ENCODE data around the gene GPBP1L1. TPM values are rescaled to one million over a fixed set of nuclear protein-coding genes. Genes with fewer than 3 reads are reported as not detected.

The GPBP1L1 gene
- polyA plus RNA-seq, 1 donor from 2014 or later = 55.1 TPM

DNA sequence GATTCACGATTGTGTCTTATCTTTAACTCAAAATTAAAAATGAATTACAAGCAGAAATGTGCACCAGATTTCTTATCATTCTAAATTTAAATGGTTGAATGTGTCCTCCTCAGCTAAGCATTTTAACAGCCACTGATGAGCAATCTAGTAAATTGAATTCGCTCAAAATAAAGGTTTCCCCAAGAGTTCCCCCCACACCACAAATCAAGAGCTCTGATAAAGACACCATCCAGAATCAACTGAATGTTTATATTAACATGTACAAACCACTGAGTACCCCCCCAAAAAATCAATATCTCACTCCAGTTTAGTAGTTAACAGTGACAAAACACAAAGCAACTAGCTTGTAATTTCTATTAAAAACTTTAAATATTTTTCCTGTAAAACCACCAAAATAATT, 1.9 kb downstream of the GPBP1L1 start:
- Histone ChIP-seq H2AFZ (ENCODE audit: low read depth, low read length) (no peak overlapping the region), H3K27ac (ENCODE audit: low read length) (no peak overlapping the region), H3K27me3 (ENCODE audit: insufficient read depth, low read depth, low read length) (no peaks in the 10 kb centered on the region), H3K9me2 (ENCODE audit: insufficient read depth, low read length) (no peaks in the 10 kb centered on the region), H3K4me3 (ENCODE audit: low read length) (peak overlapping the region; percentile 93), H3F3A (ENCODE audit: insufficient read depth, low read length, poor library complexity, severe bottlenecking) (peaks cover 12% of the 10 kb centered on the region), H3K4me2 (ENCODE audit: low read length) (peak overlapping the region; percentile 55), H3K9me3 (ENCODE audit: low read length) (no peaks in the 10 kb centered on the region), H3K9ac (ENCODE audit: low read length) (no peak overlapping the region), H4K20me1 (ENCODE audit: insufficient read depth) (no peaks in the 10 kb centered on the region), H3K36me3 (ENCODE audit: insufficient read depth, low read length) (no peaks in the 10 kb centered on the region), H3K79me2 (replicated peaks; ENCODE audit: insufficient read depth, low read length) (peaks cover 77% of the 10 kb centered on the region)
- no peak for TF ChIP-seq RAD21 (conservative IDR thresholded peaks at IDR 0.05)
- TF ChIP-seq, protein P1, sequence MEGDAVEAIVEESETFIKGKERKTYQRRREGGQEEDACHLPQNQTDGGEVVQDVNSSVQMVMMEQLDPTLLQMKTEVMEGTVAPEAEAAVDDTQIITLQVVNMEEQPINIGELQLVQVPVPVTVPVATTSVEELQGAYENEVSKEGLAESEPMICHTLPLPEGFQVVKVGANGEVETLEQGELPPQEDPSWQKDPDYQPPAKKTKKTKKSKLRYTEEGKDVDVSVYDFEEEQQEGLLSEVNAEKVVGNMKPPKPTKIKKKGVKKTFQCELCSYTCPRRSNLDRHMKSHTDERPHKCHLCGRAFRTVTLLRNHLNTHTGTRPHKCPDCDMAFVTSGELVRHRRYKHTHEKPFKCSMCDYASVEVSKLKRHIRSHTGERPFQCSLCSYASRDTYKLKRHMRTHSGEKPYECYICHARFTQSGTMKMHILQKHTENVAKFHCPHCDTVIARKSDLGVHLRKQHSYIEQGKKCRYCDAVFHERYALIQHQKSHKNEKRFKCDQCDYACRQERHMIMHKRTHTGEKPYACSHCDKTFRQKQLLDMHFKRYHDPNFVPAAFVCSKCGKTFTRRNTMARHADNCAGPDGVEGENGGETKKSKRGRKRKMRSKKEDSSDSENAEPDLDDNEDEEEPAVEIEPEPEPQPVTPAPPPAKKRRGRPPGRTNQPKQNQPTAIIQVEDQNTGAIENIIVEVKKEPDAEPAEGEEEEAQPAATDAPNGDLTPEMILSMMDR (IDR thresholded peaks at IDR 0.05; ENCODE audit: poor library complexity, severe bottlenecking) = no peak
- no peak for TF ChIP-seq SMC3 (conservative IDR thresholded peaks at IDR 0.05; ENCODE audit: poor library complexity)
- no peak for TF ChIP-seq EP300 (conservative IDR thresholded peaks at IDR 0.05; ENCODE audit: poor library complexity, severe bottlenecking)
- TF ChIP-seq, protein P2, sequence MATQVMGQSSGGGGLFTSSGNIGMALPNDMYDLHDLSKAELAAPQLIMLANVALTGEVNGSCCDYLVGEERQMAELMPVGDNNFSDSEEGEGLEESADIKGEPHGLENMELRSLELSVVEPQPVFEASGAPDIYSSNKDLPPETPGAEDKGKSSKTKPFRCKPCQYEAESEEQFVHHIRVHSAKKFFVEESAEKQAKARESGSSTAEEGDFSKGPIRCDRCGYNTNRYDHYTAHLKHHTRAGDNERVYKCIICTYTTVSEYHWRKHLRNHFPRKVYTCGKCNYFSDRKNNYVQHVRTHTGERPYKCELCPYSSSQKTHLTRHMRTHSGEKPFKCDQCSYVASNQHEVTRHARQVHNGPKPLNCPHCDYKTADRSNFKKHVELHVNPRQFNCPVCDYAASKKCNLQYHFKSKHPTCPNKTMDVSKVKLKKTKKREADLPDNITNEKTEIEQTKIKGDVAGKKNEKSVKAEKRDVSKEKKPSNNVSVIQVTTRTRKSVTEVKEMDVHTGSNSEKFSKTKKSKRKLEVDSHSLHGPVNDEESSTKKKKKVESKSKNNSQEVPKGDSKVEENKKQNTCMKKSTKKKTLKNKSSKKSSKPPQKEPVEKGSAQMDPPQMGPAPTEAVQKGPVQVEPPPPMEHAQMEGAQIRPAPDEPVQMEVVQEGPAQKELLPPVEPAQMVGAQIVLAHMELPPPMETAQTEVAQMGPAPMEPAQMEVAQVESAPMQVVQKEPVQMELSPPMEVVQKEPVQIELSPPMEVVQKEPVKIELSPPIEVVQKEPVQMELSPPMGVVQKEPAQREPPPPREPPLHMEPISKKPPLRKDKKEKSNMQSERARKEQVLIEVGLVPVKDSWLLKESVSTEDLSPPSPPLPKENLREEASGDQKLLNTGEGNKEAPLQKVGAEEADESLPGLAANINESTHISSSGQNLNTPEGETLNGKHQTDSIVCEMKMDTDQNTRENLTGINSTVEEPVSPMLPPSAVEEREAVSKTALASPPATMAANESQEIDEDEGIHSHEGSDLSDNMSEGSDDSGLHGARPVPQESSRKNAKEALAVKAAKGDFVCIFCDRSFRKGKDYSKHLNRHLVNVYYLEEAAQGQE (IDR thresholded peaks at IDR 0.05; ENCODE audit: borderline replicate concordance) = no peak
- TF ChIP-seq EZH2 (IDR thresholded peaks at IDR 0.05; ENCODE audit: borderline replicate concordance, insufficient read depth, low read length, poor library complexity, severe bottlenecking) = no peak
- no peak for TF ChIP-seq MXI1 (conservative IDR thresholded peaks at IDR 0.05; ENCODE audit: poor library complexity, severe bottlenecking)
- no peak for TF ChIP-seq POLR2AphosphoS5 (IDR thresholded peaks at IDR 0.05)
- TF ChIP-seq TAF1 (IDR thresholded peaks at IDR 0.05; ENCODE audit: low read depth) = no peak

DNA sequence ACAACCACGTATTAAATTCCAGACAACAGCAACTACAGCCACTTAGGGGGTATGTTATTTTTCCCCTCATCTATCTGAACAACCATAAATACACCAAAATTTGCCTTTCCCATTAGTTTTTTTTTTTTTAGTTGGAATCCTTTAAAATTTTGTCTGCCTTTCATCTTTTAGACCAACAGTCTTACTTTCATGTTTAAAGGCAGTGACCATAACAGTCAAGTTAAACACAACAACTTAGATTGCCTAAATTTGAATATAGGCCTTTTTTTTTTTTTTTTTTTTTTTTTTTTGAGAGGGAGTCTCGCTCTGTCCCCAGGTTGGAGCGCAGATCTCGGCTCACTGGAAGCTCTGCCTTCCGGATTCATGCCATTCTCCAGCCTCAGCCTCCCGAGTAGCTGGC, 3.4 kb downstream of the GPBP1L1 start:
- no peaks in the 10 kb centered on the region for H3K9me2 ChIP-seq (ENCODE audit: insufficient read depth, low read length)
- peaks cover 12% of the 10 kb centered on the region for H3F3A ChIP-seq (ENCODE audit: insufficient read depth, low read length, poor library complexity, severe bottlenecking)
- H3K36me3 ChIP-seq (ENCODE audit: insufficient read depth, low read length) = no peaks in the 10 kb centered on the region
- TF ChIP-seq, protein P1 (IDR thresholded peaks at IDR 0.05; ENCODE audit: poor library complexity, severe bottlenecking) = no peak
- TF ChIP-seq EZH2 (IDR thresholded peaks at IDR 0.05; ENCODE audit: borderline replicate concordance, insufficient read depth, low read length, poor library complexity, severe bottlenecking) (no peak), EP300 (conservative IDR thresholded peaks at IDR 0.05; ENCODE audit: poor library complexity, severe bottlenecking) (no peak), RAD21 (conservative IDR thresholded peaks at IDR 0.05) (no peak), MXI1 (conservative IDR thresholded peaks at IDR 0.05; ENCODE audit: poor library complexity, severe bottlenecking) (no peak), SMC3 (conservative IDR thresholded peaks at IDR 0.05; ENCODE audit: poor library complexity) (no peak), TAF1 (IDR thresholded peaks at IDR 0.05; ENCODE audit: low read depth) (no peak), POLR2AphosphoS5 (IDR thresholded peaks at IDR 0.05) (no peak)
- TF ChIP-seq, protein P2 (IDR thresholded peaks at IDR 0.05; ENCODE audit: borderline replicate concordance) = no peak
- H3K79me2 ChIP-seq (replicated peaks; ENCODE audit: insufficient read depth, low read length) = peaks cover 81% of the 10 kb centered on the region
- H3K4me2 ChIP-seq (ENCODE audit: low read length) = no peak overlapping the region
- no peaks in the 10 kb centered on the region for H4K20me1 ChIP-seq (ENCODE audit: insufficient read depth)
- no peaks in the 10 kb centered on the region for H3K9me3 ChIP-seq (ENCODE audit: low read length)
- no peak overlapping the region for H3K9ac ChIP-seq (ENCODE audit: low read length)
- H2AFZ ChIP-seq (ENCODE audit: low read depth, low read length) = no peak overlapping the region
- no peak overlapping the region for H3K27ac ChIP-seq (ENCODE audit: low read length)
- H3K27me3 ChIP-seq (ENCODE audit: insufficient read depth, low read depth, low read length) = no peaks in the 10 kb centered on the region
- H3K4me3 ChIP-seq (ENCODE audit: low read length) = no peak overlapping the region

Measured in neural cell (in vitro differentiated cells).